PFSK-1 (cell line): Measurements from ENCODE around the gene DRG2.

ENCODE experiments used
- POLR2AphosphoS5 ChIP-seq: IDR thresholded peaks from 2 replicates; pipeline ENCODE4 v1.6.1; 2012; ENCODE audit warnings: low read depth, mild to moderate bottlenecking, control low read depth, low read length, moderate library complexity
- SIN3A ChIP-seq: IDR thresholded peaks from 2 replicates; pipeline ENCODE4 v1.6.1; 2012; ENCODE audit warnings: mild to moderate bottlenecking, low read length, moderate library complexity, borderline replicate concordance; ENCODE audit not compliant: insufficient read depth
- TAF1 ChIP-seq: IDR thresholded peaks from 2 replicates; pipeline ENCODE4 v1.6.1; 2012; ENCODE audit warnings: low read length, control low read depth, borderline replicate concordance; ENCODE audit not compliant: insufficient read depth

DNA sequence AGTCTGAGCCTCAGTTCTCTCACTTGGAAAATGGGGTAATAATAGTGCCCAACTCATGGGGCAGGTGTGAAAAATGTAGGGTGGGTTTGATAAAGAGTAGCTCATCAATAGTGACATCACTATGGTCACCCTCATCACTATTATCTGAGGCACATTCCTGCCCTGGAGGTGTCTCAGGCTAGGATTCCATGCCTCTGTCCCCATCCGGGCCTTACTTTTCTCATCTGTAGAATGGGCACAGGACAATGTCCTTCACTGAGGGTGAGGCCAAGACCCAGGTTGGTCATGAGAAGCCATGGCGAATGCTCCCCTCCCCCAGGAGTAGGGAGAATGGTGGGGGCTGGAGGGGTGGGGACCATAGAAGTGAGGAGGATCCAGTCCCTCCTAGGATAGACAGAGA, 51.3 kb downstream of the DRG2 start:
- TF ChIP-seq POLR2AphosphoS5 (no peak), SIN3A (no peak), TAF1 (no peak)
